Tibial nerve (tissue), 4 donors: ENCODE measurements around the gene GPR151. TPM values are rescaled to one million over a fixed set of nuclear protein-coding genes. Genes with fewer than 3 reads are reported as not detected.

Experiments
- DNase-seq, 2 donors: peaks; one replicate each; pipeline ENCODE4 v3.0.0-alpha.2; 2019; ENCODE audit warnings: low spot score in 2 of 2
- H3K27ac ChIP-seq, 4 donors: fragments of 200-600 bp; sonication (generic) in 3 of 4; one replicate each; pipeline ENCODE4 v1.5.1; 2017 to 2019; ENCODE audit warnings: mild to moderate bottlenecking in 1 of 4
- H3K27me3 ChIP-seq, 2 donors: fragments of 200-600 bp; sonication (generic) in 1 of 2; one replicate each; pipeline versions ENCODE4 v1.5.1 to v1.6.0; 2017 to 2019
- H3K36me3 ChIP-seq, 3 donors: fragments of 200-600 bp; sonication (generic); one replicate each; pipeline ENCODE4 v1.5.1; 2018 to 2019
- H3K4me1 ChIP-seq, 4 donors: fragments of 200-600 bp; sonication (generic) in 3 of 4; one replicate each; pipeline ENCODE4 v1.5.1; 2017 to 2019
- H3K4me3 ChIP-seq, 4 donors: fragments of 200-600 bp; sonication (generic) in 3 of 4; one replicate each; pipeline ENCODE4 v1.5.1; 2017 to 2019; ENCODE audit warnings: mild to moderate bottlenecking in 1 of 4, moderate library complexity in 1 of 4
- H3K9me3 ChIP-seq, 4 donors: fragments of 200-600 bp; sonication (generic) in 3 of 4; one replicate each; pipeline ENCODE4 v1.5.1; 2017 to 2019
- CTCF ChIP-seq, 5 experiments: fragments of 200-600 bp in 3 of 5; fragments of 450-650 bp in 2 of 5; sonication (generic) in 3 of 5; IDR thresholded peaks; one replicate each; pipeline ENCODE4 v1.5.1; 2016 to 2019; ENCODE audit warnings: antibody characterized with exemption in 5 of 5, mild to moderate bottlenecking in 3 of 5, moderate library complexity in 2 of 5
- EP300 ChIP-seq, 2 donors: sonication (generic); formaldehyde crosslinking; IDR thresholded peaks; one replicate each; pipeline ENCODE4 v1.6.1; 2017; ENCODE audit warnings: antibody characterized with exemption in 2 of 2, mild to moderate bottlenecking in 1 of 2
- POLR2A ChIP-seq, 2 donors: fragments of 450-650 bp; IDR thresholded peaks; one replicate each; pipeline ENCODE4 v1.6.1; 2017; ENCODE audit warnings: antibody characterized with exemption in 2 of 2, mild to moderate bottlenecking in 2 of 2, moderate library complexity in 2 of 2
- WGBS, 2 donors: methylation state at CpG; one replicate each; pipeline ENCODE4 v1.1.5; 2018; 5-methylcytosine and 5-hydroxymethylcytosine counted together
- small RNA-seq: library from RNA; depleted of rRNA; stranded (forward); fragments of <200 nt; gene quantifications from one replicate; pipeline ENCODE3, GENCODE V24; 2016
- total RNA-seq, 4 donors: library from RNA; depleted of rRNA; stranded (reverse); fragments of >200 nt; gene quantifications; one replicate each; pipeline ENCODE4 v1.1.0, GENCODE V29; 2016

Gene GPR151
- total RNA-seq, 4 donors from 2014 or later: not detected

GRCh38 chr5:146467760-146468159 lies 48.2 kb downstream of the GPR151 start:
- Histone ChIP-seq H3K9me3 (no peaks in the 10 kb centered on the region), H3K36me3 (peaks cover 0 to 67% (median 26%) of the 10 kb centered on the region in 3 donors), H3K4me3 (no peak overlapping the region), H3K27ac (no peak overlapping the region), H3K27me3 (no peaks in the 10 kb centered on the region), H3K4me1 (peaks cover 0 to 9% (median 0%) of the 10 kb centered on the region in 4 donors)
- TF ChIP-seq EP300 (IDR thresholded peaks at IDR 0.05) (no peak), POLR2A (IDR thresholded peaks at IDR 0.05) (no peak), CTCF (IDR thresholded peaks at IDR 0.05) (no peak)
- DNase-seq: no peak
- 96 to 97% methylated on average over 1 of the region's 1 CpG for WGBS, 2 donors

GRCh38 chr5:146466521-146467349 lies 49.3 kb downstream of the GPR151 start:
- no peaks in the 10 kb centered on the region for H3K27me3 ChIP-seq
- peaks cover 0 to 9% (median 0%) of the 10 kb centered on the region in 4 donors for H3K4me1 ChIP-seq
- WGBS, 2 donors: 51 to 55% methylated on average over 3 of the region's 3 CpGs
- peak in 2 of 5 experiments; percentile 18 to 44 for TF ChIP-seq CTCF (IDR thresholded peaks at IDR 0.05)
- no peak for TF ChIP-seq EP300 (IDR thresholded peaks at IDR 0.05)
- no peak overlapping the region for H3K27ac ChIP-seq
- no peaks in the 10 kb centered on the region for H3K9me3 ChIP-seq
- H3K4me3 ChIP-seq: no peak overlapping the region
- peaks cover 0 to 57% (median 26%) of the 10 kb centered on the region in 3 donors for H3K36me3 ChIP-seq
- no peak for DNase-seq

DNA sequence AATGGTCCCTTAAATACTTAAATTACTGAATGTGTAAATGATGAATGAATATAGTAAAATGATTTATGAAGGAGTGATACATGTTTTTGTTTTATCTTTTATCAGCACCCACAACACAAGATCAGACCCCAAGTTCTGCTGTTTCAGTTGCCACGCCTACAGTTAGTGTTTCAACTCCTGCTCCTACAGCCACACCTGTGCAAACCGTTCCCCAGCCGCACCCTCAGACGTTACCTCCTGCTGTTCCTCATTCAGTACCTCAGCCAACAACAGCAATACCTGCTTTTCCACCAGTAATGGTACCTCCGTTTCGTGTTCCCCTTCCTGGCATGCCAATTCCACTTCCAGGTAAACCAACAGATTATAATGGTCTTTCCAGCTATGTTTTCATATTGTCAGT lies 52.5 kb downstream of the GPR151 start:
- 91 to 92% methylated on average over 6 of the region's 6 CpGs for WGBS, 2 donors
- Histone ChIP-seq H3K27me3 (no peaks in the 10 kb centered on the region), H3K36me3 (peaks cover 0 to 49% (median 19%) of the 10 kb centered on the region in 3 donors), H3K27ac (no peak overlapping the region), H3K9me3 (no peaks in the 10 kb centered on the region), H3K4me1 (peaks cover 0 to 9% (median 0%) of the 10 kb centered on the region in 4 donors), H3K4me3 (no peak overlapping the region)
- TF ChIP-seq POLR2A (IDR thresholded peaks at IDR 0.05) (no peak), CTCF (IDR thresholded peaks at IDR 0.05) (no peak), EP300 (IDR thresholded peaks at IDR 0.05) (no peak)
- no peak for DNase-seq

Small RNA genes lying within 50 kb of the gene (small RNA-seq; reads per million reads assigned to genes)
- not detected for gene RF02271

Other genes with a start within 250 kb of the GPR151 start
- under 1 TPM in 2 of 4 donors, not detected in 2; 0.21 to 0.22 TPM for gene POU4F3, start 177.4 kb downstream of the GPR151 start, total RNA-seq
- 100 to 1,000 TPM in 1 of 4 donors, 10 to 100 TPM in 3; 52.2 to 108 (median 71.9) TPM for gene TCERG1, start 68.9 kb downstream of the GPR151 start, total RNA-seq